ENCODE measurements around the gene SLC26A3.
A peak's percentile ranks its signal among the peaks of the same experiment; 100 is the strongest.
"Not testable (repeated sequence)": the region's sequence is repeated elsewhere in the genome, so short reads cannot be mapped to it uniquely, and the experiment has no call there.

Gene SLC26A3

DNA sequence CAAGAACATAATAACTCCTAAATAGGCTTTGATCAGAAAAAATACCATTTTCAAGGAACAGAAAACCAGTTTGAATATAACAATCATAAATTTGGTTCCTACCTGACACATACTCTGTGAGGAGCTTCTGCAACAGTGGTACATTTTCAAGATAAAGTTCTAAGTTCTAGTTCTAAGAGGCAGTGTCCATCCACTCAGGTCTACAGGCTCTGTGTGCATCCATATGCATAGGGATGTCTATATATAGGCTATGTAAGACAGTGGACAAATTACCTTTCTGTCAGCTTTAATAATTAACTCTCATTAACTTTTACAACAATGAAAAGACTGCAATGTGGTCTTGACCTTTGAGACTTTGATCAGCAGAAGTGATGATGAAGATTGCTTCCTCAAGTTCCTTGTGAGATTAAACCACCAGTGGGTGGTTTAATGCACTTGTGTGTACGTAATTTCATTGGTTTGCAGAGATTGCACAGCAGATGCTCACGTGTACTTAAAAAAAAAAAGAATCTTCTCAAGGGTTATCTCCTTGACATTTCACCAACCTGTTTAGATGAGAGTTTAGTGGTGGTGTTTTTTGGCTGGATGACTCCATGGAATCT is at the start of gene SLC26A3:
Gene SLC26A3, minus strand, starts transcription at position 215 of the 602 bp plus-strand sequence. CDS start 8,714 bp downstream, outside the sequence.
- no peak for DNase-seq

GRCh38 chr7:107850643-107851042 is 47.6 kb upstream of the SLC26A3 start:
- no peak for DNase-seq

DNA sequence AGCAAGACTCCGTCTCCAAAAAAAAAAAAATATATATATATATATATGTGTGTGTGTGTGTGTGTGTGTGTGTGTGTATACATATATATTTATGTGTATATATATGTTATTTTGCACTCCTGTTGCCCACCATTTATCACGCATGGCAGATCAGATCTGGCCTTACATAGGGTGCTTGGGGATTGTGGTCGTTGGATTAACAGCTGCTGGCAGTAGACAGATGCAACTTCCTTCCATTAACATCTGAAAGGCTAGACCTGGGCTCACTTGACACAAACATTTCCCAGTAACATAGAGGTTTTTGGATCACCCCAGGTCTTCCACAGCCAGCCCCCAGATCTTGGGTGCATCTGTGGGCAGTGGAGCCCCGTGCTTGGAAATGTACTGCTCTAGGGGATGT is 47.2 kb upstream of the SLC26A3 start:
- no peak for DNase-seq

DNA sequence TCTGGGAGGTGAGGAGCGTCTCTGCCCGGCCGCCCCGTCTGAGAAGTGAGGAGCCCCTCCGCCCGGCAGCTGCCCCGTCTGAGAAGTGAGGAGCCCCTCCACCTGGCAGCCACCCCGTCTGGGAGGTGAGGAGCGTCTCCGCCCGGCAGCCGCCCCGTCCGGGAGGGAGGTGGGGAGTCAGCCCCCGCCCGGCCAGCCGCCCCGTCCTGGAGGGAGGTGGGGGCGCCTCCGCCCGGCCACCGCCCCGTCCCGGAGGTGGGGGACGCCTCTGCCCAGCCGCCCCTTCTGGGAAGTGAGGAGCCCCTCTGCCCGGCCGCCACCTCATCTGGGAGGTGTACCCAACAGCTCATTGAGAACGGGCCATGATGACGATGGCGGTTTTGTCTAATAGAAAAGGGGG is 45.2 kb upstream of the SLC26A3 start:
- not testable (repeated sequence) for DNase-seq

GRCh38 chr7:107847836-107848175 is 44.8 kb upstream of the SLC26A3 start:
- DNase-seq = not testable (repeated sequence)

GRCh38 chr7:107847168-107847835 is 44.3 kb upstream of the SLC26A3 start:
- no peak for DNase-seq

DNA sequence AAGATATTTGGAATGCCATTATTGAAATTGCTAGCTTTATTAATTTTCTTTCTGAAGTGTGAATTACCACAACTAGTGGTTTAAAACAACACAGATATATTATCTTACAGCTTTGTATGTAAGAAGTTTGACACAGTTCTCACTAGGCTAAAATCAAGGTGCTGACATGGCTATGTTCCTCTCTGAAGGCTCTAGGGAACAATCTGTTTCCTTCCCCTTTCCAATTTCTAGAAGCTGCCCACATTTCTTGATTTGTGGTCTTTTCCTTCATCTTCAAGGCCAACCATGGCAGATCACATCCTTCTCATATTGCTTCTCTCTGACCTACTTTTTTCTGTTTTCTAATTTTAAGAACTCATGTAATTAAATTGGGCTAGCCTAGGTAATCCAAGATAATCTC is 43.3 kb upstream of the SLC26A3 start:
- DNase-seq = no peak

DNA sequence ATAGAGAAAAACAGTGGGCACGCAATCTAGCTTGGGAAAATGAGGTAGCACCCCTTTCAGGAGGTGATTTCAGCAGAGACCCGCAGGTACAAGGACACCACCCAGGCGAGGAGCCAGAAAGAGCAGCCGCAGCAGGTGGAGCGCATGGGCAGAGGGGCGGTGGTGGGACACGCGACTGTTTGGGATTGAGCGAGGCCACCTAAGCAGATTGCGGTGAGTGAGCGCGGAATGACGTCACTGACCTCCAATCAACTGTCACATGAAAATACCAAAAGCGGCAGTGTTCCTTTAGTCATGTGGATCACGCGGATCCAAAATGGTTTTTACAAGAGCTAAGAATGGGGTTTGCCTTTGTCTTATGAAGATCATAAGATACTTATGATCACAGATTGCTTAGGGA is 40.2 kb upstream of the SLC26A3 start:
- DNase-seq = no peak

- no peak for DNase-seq
Observed at GRCh38 chr7:107842213-107842612, 39.2 kb upstream of the SLC26A3 start.

GRCh38 chr7:107838816-107839565 is 36.0 kb upstream of the SLC26A3 start:
- no peak for DNase-seq

GRCh38 chr7:107838024-107838601 is 35.1 kb upstream of the SLC26A3 start:
- DNase-seq = no peak

DNA sequence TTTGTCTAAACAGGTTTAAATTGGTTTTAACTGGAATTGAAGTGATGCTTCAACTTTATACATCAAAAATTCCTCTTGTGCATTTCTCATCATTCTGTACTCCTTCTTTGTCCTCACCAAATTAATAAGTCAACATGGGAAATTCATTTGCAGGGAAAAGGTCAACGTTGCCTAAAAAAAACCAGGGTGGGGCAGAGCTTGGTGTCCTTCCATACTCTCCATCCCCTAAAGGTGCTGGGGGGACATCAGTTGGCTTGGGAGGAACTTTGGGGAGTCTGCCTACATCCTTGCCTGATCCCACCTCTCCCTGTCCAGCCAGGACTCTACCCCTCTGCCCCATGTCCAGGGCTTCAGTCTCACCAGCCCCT is 34.1 kb upstream of the SLC26A3 start:
- DNase-seq = no peak

DNA sequence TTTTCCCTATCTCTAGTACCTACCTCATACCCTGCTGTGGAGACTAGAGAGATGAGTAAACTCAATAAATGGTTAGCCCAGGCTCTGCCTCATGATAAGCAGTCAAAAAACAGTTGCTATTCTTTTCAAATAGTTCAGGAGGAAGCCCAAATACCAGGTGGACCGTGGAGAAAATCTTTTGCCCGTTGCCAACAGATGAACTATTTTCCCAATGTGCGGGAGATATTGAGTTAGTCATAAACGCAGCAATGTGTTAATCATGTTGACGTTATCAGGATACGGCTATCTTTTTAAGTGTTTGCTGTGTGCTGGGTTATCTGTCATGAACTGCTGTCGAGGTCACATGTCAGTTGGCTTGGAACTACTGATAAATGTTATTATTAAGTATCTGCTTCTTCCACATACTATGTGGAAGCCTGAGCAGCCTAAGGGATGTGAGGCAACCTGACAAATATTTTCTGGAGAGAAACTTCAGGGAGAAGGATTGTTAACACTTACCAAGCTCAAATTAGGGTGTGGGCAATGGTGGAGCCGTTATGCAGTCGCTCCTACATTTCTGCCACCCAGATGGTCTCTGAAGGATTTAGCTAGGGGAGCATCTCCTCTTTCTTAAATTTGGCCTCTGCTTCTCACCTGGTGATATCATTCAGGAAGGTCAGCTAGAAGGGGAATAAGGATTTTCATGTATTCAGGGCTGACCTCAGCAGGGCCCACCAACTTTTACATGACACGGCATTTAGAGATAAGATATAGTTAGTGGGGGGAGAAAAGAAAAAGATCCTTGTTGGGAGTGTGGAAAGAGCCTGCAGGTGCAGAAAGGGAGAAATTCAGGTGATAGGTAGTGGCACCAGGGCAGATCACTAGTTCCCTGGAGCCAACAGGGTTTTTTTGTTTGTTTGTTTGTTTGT is 33.5 kb upstream of the SLC26A3 start:
- DNase-seq = no peak

GRCh38 chr7:107834401-107834800 is 31.4 kb upstream of the SLC26A3 start:
- no peak for DNase-seq

GRCh38 chr7:107833684-107834106 is 30.7 kb upstream of the SLC26A3 start:
- no peak for DNase-seq

- DNase-seq = no peak
Observed at GRCh38 chr7:107830420-107830819, 27.4 kb upstream of the SLC26A3 start.

DNA sequence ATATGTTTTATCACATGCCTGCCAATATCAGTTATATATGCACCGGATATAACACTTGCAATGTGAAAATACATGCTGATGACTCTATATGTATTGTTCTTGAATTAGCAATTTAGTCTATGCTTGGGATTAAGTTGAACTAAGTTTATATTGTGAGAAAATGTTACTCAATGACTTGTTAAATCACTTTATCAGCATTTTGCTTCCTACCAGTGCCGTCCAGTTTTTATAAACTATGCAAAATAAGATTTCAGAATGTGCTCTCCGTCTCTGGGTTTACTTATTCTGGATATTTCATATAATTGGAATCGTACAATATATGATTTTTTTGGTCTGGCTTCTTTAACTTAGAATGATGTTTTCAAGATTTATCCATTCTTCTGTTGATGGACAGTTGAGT is 25.5 kb upstream of the SLC26A3 start:
- DNase-seq = no peak

DNA sequence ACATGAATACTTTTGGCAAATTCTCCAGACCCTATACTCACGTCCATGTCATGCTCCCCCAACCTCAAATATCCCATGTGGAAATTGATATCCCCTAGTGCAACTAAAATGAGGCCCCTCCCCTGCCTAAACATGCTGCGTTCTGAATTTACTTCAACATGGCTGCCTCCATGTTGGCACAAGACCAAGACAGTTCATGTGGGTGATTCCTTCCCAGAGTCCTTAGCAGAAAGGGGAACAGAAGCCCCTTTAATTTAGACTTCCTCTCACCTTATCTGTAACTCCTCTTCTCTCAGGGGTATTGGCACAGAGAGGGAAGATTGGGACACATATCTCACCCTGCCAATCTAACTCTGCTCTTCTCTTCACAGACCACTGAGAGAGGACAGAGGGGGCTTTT is 24.5 kb upstream of the SLC26A3 start:
- DNase-seq = no peak

- no peak for DNase-seq
Observed at GRCh38 chr7:107826451-107826850, 23.4 kb upstream of the SLC26A3 start.

- DNase-seq = no peak
Observed at GRCh38 chr7:107824858-107825257, 21.8 kb upstream of the SLC26A3 start.

DNA sequence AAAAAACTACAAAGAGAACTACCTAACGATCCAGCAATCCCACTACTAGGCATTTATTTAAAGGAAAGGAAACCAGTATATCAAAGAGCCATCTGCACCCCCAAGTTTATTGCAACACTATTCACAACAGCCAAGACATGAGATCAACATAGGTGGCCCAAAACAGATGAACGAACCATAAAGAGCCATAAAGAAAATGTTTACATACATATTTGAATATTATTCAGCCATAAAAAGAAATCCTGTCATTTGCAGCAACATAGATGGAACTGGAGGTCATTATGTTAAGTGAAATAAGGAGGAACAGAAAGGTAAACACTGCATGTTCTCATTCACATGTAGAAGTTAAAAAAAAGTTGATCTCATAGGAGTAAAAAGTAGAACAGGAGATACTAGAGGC is 15.6 kb upstream of the SLC26A3 start:
- peak; percentile 13 for DNase-seq

- DNase-seq = no peak
Observed at GRCh38 chr7:107816011-107816566, 13.1 kb upstream of the SLC26A3 start.

All from NCI-H526 treated with DMSO at 0.1 percent for 48 hours (cell line).